ENCODE results near the gene MRGPRE. TPM values are rescaled to one million over a fixed set of nuclear protein-coding genes. Genes with fewer than 3 reads are reported as not detected.

The MRGPRE gene
- total and polyA plus RNA-seq, 2 donors (not counting 1 experiment from before 2014, with no cell fraction given), result not detected

GRCh38 chr11:3192511-3193372 is 39.5 kb downstream of the MRGPRE start:
- no peak for DNase-seq
- ATAC-seq (ENCODE audit: low read depth), result no peak
- Mint-ChIP-seq H3K9me3 (ENCODE audit: insufficient read depth) (no peaks in the 10 kb centered on the region), H3K27ac (no peak overlapping the region), H3K4me3 (no peak overlapping the region), H3K4me1 (no peaks in the 10 kb centered on the region), H3K27me3 (peaks cover 2% of the 10 kb centered on the region)
- H3K4me2 ChIP-seq (replicated peaks; ENCODE audit: low read depth, low read length, poor library complexity, severe bottlenecking), result no peak overlapping the region
- H3K36me3 ChIP-seq (replicated peaks in 1 of 2; ENCODE audit: control extremely low read depth in 1 of 2, control insufficient read depth in 1 of 2, extremely low read depth in 1 of 2, insufficient read depth in 2 of 2, low read length in 1 of 2), result no peaks in the 10 kb centered on the region
- no peak overlapping the region for H3K9ac ChIP-seq (ENCODE audit: low read length)
- H3K79me2 ChIP-seq (ENCODE audit: control insufficient read depth, insufficient read depth, low read length), result no peaks in the 10 kb centered on the region
- CTCF ChIA-PET, result no interaction called here
- POLR2A ChIA-PET, result no interaction called here
- no peak overlapping the region for H2AFZ ChIP-seq (ENCODE audit: insufficient read depth, low read depth, low read length, poor library complexity, severe bottlenecking)
- no peaks in the 10 kb centered on the region for H4K20me1 ChIP-seq (ENCODE audit: control insufficient read depth, insufficient read depth, low read length, poor library complexity, severe bottlenecking)
- WGBS (ENCODE audit: insufficient coverage), result 98% methylated on average over 7 of the region's 14 CpGs
- H3K27ac ChIP-seq (ENCODE audit: low read length in 2 of 2), result no peak overlapping the region
- no peaks in the 10 kb centered on the region for H3K4me1 ChIP-seq (ENCODE audit: control insufficient read depth in 2 of 2, insufficient read depth in 2 of 2, low read length in 2 of 2)
- no peak overlapping the region for H3K4me3 ChIP-seq (ENCODE audit: control extremely low read depth in 1 of 5, extremely low read depth in 1 of 5, insufficient read depth in 1 of 5, low read depth in 2 of 5, low read length in 4 of 5)
- no peak for TF ChIP-seq EZH2 (IDR thresholded peaks at IDR 0.05; ENCODE audit: borderline replicate concordance, insufficient read depth, low read depth, low read length, poor library complexity, severe bottlenecking)
- TF ChIP-seq CTCF (IDR thresholded peaks at IDR 0.05), result no peak
- H3K27me3 ChIP-seq (replicated peaks in 1 of 4; ENCODE audit: control extremely low read depth in 1 of 4, control insufficient read depth in 3 of 4, insufficient read depth in 4 of 4, low read length in 3 of 4), result peaks cover 0 to 2% (median 0%) of the 10 kb centered on the region in 4 experiments
- intact Hi-C loops (cut with micrococcal nuclease), result no loop called here
- peaks cover 0 to 4% (median 0%) of the 10 kb centered on the region in 3 donors for H3K9me3 ChIP-seq (ENCODE audit: control extremely low read depth in 1 of 3, control insufficient read depth in 2 of 3, insufficient read depth in 1 of 3, low read length in 2 of 3)

GRCh38 chr11:3191586-3192324 is 40.5 kb downstream of the MRGPRE start:
- no peak overlapping the region for H3K4me3 Mint-ChIP-seq
- ATAC-seq (ENCODE audit: low read depth) (no peak), DNase-seq (no peak)
- Histone ChIP-seq H3K27ac (ENCODE audit: low read length in 2 of 2) (no peak overlapping the region), H3K4me2 (replicated peaks; ENCODE audit: low read depth, low read length, poor library complexity, severe bottlenecking) (no peak overlapping the region), H3K9ac (ENCODE audit: low read length) (no peak overlapping the region), H3K27me3 (replicated peaks in 1 of 4; ENCODE audit: control extremely low read depth in 1 of 4, control insufficient read depth in 3 of 4, insufficient read depth in 4 of 4, low read length in 3 of 4) (peaks cover 0 to 2% (median 0%) of the 10 kb centered on the region in 4 experiments), H3K36me3 (replicated peaks in 1 of 2; ENCODE audit: control extremely low read depth in 1 of 2, control insufficient read depth in 1 of 2, extremely low read depth in 1 of 2, insufficient read depth in 2 of 2, low read length in 1 of 2) (no peaks in the 10 kb centered on the region), H4K20me1 (ENCODE audit: control insufficient read depth, insufficient read depth, low read length, poor library complexity, severe bottlenecking) (no peaks in the 10 kb centered on the region), H3K4me3 (ENCODE audit: control extremely low read depth in 1 of 5, extremely low read depth in 1 of 5, insufficient read depth in 1 of 5, low read depth in 2 of 5, low read length in 4 of 5) (no peak overlapping the region), H3K4me1 (ENCODE audit: control insufficient read depth in 2 of 2, insufficient read depth in 2 of 2, low read length in 2 of 2) (no peaks in the 10 kb centered on the region), H3K9me3 (ENCODE audit: control extremely low read depth in 1 of 3, control insufficient read depth in 2 of 3, insufficient read depth in 1 of 3, low read length in 2 of 3) (peaks cover 0 to 4% (median 0%) of the 10 kb centered on the region in 3 donors), H2AFZ (ENCODE audit: insufficient read depth, low read depth, low read length, poor library complexity, severe bottlenecking) (no peak overlapping the region), H3K79me2 (ENCODE audit: control insufficient read depth, insufficient read depth, low read length) (no peaks in the 10 kb centered on the region)
- intact Hi-C loops (cut with micrococcal nuclease), result no loop called here
- POLR2A ChIA-PET, result no interaction called here
- H3K27ac Mint-ChIP-seq, result no peak overlapping the region
- no peaks in the 10 kb centered on the region for H3K9me3 Mint-ChIP-seq (ENCODE audit: insufficient read depth)
- CTCF ChIA-PET, result no interaction called here
- TF ChIP-seq CTCF (IDR thresholded peaks at IDR 0.05), result no peak
- TF ChIP-seq EZH2 (IDR thresholded peaks at IDR 0.05; ENCODE audit: borderline replicate concordance, insufficient read depth, low read depth, low read length, poor library complexity, severe bottlenecking), result no peak
- peaks cover 5% of the 10 kb centered on the region for H3K27me3 Mint-ChIP-seq
- no peaks in the 10 kb centered on the region for H3K4me1 Mint-ChIP-seq
- 94% methylated on average over 17 of the region's 19 CpGs for WGBS (ENCODE audit: insufficient coverage)

Measured in B cell (primary cell).